ENCODE data around the gene GSTK1.

DNA sequence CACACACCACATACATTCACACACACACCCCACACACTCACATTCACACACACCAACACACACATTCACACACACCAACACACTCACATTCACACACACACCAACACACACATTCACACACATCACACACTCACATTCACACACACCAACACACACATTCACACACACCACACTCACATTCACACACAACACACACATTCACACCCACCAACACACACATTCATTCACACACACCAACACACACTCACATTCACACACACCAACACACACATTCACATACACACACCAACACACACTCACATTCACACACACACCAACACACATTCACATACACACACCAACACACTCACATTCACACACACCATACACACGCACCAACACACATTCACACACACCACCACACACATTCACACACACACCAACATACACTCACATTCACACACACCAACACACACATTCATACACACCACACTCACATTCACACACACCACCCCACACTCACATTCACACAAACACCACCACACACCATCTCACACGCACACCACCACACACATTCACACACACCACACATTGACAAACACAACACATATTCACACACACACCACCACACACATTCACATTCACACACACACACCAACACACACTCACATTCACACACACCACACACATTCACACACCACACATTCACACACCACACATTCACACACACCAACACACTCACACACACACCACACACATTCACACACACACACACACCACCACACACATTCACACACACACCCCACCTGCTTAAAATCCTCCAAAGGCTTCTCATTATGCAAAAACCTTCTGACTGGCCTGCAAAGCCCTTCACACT lies 32.4 kb upstream of the GSTK1 start:
- TF ChIP-seq CTCF (IDR thresholded peaks at IDR 0.05; ENCODE audit: poor library complexity, severe bottlenecking) (no peak), EP300 (conservative IDR thresholded peaks at IDR 0.05; ENCODE audit: poor library complexity, severe bottlenecking) (no peak), REST (IDR thresholded peaks at IDR 0.05; ENCODE audit: borderline replicate concordance) (no peak)

Data from neural cell (in vitro differentiated cells).